Heart left ventricle (tissue), 13 donors: Measurements from ENCODE around the gene ADA.

Source experiments
- CTCF ChIP-seq, 12 donors: fragments of 200-600 bp; sonication (generic) in 4 of 12; IDR thresholded peaks; one replicate each; pipeline versions ENCODE4 v1.5.0 to v1.8.0; 2018 to 2022; ENCODE audit warnings: antibody characterized with exemption in 12 of 12, mild to moderate bottlenecking in 5 of 12
- POLR2A ChIP-seq, 2 donors: fragments of 450-650 bp; IDR thresholded peaks; one replicate each; pipeline ENCODE4 v1.6.1; 2017; ENCODE audit warnings: antibody characterized with exemption in 2 of 2, mild to moderate bottlenecking in 2 of 2, moderate library complexity in 2 of 2
- donor health status: ischemic (EF 13 %, LVEDD 7.1; RV severe dilation, severe dysfunction).
- donor health status: DM: no; HTN: yes; CAD: no.
- donor health status: DM: no; HTN: no; CAD: no.
- donor health status: ischemic (EF 25% LVEDD 6.9; RV normal size, moderate dysfunction).
- donor health status: ischemic (EF 25% LVEDD 5.7; RV mildly dilated, moderate dysfunction).
- donor health status: ischemic (EF 35%, LVEDD 5.7; RV mildly dilated, moderate dysfunction).
- donor health status: nonischemic (EF 11% LVEDD 7.7; RV severe dilation, severe dysfunction).
- donor health status: DM: yes; HTN: yes; CAD: no.
- donor health status: PGD.
- donor health status: ischemic (EF 29% LVEDD 5.4; RV normal size, mild dysfunction).
- donor health status: nonischemic (EF 23%, LVEDD 6.1; RV moderate dilation, normal function).

GRCh38 chr20:44648068-44648467, 3.4 kb downstream of the ADA start:
- no peak for TF ChIP-seq CTCF (IDR thresholded peaks at IDR 0.05)
- TF ChIP-seq POLR2A (IDR thresholded peaks at IDR 0.05): no peak
